Ecto neural progenitor cell (in vitro differentiated cells): ENCODE results near the gene GPR17.
A peak's percentile ranks its signal among the peaks of the same experiment; 100 is the strongest.

ENCODE experiments used
- DNase-seq: peaks from one replicate; pipeline ENCODE4 v3.0.0-alpha.2; 2018; ENCODE audit warnings: low spot score

Gene GPR17

DNA sequence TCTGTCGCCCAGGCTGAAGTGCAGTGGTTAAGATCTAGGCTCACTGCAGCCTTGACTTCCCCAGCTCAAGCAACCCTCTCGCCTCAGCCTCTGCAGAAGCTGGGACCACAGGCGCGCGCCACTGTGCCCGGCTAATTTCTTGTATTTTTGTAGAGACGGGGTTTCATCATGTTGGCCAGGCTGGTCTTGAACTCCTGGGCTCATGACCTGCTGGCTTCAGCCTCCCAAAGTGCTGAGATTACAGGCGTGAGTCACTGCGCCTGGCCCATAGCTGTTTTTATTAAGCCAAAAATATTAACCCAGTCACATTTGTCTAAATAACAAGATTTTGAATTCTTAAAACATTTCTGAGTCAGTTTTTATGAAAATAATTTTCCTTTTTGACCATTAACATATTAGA, 49.0 kb downstream of the GPR17 start:
- no peak for DNase-seq

DNA sequence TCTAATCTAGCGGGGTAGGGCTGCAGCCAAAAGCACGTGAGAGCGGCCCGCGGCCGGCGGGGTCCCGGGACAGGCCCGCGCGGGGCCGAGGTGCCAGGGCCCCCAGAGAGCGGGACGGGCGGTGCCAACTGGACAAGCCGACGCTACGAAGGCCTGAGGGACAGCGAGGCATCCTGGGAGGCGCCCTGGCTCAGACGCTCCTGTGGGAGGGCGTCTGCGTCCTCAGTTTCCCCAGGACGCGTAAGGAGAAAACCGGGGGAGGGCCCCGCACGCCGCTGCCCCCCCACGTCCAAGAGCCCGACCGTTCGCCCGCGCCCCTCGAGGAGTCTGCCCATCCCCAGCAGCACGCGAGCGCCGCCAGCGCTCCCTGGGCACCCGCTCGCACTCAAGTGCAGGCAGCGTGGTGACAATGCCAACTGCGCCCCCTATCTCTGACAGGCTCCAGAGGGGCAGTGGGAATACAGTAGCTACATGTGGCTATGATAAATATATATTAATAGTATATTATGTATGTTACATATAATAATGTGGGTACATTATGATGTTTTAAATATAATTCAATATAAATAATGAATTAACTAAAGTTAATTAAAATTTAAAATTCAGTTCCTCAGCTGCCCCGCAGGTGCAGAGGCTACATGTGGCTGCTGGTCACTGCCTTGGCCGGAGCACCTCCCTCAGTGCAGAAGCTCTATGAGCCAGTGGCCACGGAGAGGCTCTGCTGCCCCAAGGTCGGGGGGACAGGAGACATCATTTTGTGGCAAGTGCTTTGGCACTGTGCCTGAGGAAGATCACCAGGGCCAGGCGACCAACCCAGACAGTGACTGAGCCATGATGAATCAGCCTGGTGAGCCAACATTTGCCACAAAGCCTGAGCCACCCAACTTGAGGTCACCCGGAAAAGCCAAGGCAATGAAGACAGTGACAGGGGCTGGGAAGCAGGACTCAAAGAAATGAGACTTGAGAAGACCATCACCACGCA, 49.8 kb downstream of the GPR17 start:
- DNase-seq = peak; percentile 77

DNA sequence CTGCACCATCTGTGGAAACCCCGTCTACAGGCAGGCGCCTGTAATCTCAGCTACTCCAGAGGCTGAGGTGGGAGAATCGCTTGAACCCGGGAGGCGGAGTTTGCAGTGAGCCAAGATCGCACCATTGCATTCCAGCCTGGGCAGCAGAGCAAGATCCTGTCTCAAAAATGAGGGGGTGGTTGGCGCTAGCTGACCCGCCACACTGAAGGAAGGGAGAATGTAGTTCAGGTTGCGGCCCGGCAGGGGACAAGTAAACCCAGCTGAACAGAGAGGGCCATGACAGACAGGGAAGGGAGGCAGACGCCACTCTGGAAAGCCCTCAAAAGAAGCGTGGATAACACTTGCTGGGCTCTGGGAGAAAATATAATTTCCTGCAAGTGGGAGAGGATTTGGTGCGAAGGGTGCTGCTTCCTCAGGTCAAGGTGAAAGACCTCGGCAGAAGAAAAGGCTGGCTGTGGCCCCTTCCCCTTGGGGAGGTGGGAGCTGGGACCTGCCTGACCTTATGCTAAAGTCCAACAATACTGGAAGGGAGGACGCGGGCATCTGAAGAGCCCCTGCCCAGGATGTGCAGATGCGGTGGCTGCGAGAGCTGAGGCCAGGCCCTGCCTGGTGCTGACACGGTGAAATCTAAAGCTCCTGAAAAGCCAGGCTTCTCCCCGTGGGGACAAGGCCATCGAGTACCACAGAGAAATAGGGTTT, 51.7 kb downstream of the GPR17 start:
- DNase-seq = no peak

- no peak for DNase-seq
Measured at GRCh38 chr2:127698553-127699355, 52.8 kb downstream of the GPR17 start.

DNA sequence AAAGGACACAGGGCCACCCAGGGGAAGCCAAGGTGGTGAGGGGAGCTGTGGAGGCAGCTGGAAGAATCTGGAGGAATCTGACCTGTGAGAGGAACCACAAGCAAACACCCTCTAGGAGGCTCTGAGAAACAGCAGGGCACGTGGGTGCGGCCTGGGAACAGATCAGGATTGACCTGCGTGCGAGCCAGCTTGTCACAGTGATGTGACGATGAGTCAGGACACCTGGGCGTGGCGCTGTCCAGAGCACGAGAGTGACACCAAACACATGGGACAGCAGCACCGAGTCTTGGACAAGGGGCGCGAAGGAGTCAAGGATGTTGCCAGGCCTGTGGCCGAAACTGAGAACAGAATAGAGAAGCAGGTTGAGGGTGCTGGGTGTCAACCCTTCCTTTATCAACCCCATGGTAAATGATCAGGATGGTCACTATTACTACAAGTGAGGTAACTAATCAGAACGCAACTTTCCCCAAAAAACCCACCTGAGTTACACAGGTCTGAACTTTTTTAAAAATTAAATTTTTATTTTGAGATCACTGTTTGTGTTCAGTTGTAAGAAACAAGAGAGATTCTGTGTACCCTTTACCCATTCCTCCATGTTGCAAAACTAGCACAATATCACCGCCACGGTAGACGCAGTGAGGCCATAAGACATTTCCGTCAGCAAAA, 54.7 kb downstream of the GPR17 start:
- DNase-seq = peak; percentile 77

DNA sequence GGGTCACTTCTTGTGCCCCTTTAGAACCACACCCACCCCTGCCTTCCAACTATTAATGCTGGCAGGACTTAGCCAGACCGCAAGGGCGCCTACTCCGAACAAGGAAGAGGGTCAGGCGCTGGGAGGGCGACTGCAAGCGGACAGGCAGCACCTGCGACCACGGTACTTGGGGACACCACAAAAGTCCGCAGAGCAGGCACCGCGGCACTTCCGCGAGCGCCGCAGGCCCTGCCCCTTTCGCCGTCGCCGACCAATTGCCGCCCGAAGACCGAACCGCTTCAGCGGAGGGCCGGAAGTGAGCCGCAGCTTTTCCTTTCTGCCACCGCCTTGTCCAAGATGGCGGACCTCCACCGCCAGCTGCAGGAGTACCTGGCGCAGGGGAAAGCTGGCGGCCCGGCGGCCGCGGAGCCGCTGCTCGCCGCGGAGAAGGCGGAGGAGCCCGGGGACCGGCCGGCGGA, 55.3 kb downstream of the GPR17 start, which contains the start of gene SFT2D3:
Gene SFT2D3, plus strand, starts transcription at position 305 of the 458 bp plus-strand sequence. Its CDS starts 32 bp downstream, at position 337.
- peak; percentile 95 for DNase-seq

DNA sequence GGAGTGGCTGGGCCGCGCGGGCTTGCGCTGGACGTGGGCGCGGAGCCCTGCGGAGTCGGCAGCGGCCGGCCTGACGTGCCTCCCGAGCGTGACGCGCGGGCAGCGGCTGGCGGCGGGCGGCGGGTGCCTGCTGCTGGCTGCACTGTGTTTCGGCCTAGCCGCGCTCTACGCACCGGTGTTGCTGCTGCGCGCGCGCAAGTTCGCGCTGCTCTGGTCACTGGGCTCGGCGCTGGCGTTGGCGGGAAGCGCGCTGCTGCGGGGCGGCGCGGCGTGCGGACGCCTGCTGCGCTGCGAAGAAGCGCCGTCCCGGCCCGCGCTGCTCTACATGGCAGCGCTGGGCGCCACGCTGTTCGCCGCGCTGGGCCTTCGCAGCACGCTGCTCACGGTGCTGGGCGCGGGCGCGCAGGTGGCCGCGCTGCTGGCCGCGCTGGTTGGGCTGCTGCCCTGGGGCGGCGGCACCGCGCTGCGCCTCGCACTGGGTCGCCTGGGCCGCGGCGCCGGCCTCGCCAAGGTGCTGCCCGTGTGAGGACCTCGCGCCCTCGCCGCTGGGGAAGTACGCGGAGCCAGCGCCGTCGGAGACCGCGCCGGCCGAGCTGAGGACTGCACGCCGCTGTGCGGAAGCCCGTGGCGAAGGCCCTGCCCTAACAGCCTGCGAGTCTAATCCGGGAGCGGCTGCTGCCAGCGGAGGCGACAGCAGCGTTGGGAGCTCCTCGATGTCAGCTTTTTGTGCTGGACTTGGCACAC, 55.9 kb downstream of the GPR17 start:
- DNase-seq = peak; percentile 84
